CD4-positive, alpha-beta T cell treated with Interleukin-10 for 1 hour (primary cell): ENCODE data around the gene BRD1.
"Not testable (repeated sequence)": the region's sequence is repeated elsewhere in the genome, so short reads cannot be mapped to it uniquely, and the experiment has no call there.

Source experiments
- DNase-seq: peaks from one replicate; pipeline ENCODE4 v3.0.0-alpha.2; 2020

The BRD1 gene

DNA sequence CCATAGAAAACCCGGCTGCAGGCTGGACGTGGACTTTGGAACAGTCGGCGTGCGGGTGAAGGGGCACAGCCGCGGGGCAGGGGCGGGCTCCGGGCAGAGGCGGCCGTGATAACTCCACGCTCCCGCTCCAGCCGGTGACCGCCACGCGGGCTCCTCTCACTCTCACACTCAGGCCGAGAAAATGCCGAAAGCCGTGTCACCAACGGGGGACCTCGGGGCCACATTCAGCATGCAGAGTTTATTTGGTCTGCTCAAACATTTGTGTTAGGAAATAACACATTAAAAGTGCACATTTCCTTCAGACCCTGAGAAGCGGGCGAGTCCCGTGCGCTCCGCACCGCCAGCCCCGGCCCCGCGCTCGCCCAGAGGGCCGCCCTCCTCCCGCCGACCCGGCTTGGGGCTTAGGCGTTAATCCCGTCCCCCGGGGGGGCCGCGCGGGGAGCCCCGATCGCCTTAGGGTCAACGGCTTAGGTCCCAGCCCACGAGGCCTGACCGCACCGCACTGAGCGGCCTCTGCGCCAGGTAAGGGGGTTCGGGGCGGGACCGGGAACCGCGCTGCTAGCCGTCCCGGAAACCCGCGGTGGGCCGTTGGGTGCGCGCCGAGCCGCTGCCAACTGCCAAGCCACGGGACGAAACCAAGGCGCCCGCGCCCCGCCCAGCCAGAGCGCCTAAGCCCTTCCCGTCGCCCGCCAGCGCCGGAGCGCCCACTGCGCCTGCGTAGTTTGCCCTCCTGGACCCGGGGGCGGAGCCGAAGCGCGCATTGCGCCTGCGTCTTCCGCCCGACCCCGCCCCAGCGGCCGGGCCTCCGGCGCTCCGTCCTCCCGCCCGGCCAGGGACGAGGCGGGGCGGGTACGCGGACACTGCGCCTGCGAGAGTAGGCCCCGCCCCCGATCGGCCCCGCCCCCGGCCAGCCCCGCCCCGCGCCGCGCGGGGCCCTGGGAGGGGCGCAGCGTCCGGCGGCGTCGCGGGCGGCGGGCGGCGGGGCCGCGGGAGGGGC is 25.5 kb upstream of the BRD1 start, which contains the start of gene ZBED4:
Gene ZBED4 (plus strand): TSS at position 947 of the 997 bp plus-strand sequence. CDS start 29,819 bp downstream, outside the sequence.
- DNase-seq = peak; percentile 98

DNA sequence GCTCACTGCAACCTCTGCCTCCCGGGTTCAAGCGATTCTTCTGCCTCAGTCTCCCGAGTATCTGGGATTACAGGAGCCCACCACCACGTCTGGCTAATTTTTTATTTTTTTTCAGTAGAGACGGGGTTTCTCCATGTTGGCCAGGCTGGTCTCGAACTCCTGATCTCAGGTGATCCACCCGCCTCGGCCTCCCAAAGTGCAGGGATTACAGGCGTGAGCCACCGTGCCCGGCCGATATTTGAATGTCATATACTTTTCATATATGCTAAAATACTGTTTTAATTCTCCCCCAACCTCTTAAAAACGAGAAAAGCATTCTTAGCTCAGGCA is 24.9 kb upstream of the BRD1 start:
- DNase-seq = not testable (repeated sequence)

DNA sequence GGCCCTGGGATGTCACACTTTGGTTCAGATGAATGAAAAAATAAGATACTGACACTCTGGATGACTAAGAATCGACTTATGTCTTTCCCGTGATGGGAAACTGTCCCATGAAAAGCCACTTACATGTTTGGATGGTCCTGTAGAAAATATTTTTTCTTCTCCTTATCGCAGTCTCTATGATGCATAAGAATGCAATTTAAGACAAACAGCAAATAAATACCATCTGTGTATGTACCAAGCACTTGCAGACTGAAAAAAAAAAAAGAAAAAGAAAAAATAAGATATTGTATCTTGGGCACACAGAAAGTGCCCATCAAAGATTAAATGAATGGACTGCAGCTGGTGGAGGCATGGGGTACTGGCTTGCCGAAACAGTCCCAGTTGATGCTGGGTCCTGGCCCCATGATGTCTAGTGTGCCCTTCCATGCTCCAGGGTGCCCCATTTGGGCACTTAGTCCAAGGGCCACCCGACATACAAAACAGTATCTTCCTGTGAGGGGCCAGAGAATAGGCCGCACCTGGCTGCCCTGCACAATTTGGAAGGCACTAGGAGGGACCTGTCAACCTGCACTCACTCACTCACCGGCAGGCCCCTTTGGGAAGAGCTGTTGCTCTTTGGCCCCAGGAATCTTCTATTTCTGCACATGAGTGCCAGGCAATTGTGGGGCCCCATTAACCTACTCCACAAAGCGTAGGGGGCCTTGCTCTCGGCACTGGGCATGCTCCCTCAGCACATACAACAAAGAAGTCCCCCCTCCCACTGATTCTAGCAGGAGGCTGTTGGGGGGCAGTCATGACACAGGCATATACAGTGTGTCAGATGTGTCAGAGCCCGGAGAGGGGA is 23.5 kb upstream of the BRD1 start:
- no peak for DNase-seq

DNA sequence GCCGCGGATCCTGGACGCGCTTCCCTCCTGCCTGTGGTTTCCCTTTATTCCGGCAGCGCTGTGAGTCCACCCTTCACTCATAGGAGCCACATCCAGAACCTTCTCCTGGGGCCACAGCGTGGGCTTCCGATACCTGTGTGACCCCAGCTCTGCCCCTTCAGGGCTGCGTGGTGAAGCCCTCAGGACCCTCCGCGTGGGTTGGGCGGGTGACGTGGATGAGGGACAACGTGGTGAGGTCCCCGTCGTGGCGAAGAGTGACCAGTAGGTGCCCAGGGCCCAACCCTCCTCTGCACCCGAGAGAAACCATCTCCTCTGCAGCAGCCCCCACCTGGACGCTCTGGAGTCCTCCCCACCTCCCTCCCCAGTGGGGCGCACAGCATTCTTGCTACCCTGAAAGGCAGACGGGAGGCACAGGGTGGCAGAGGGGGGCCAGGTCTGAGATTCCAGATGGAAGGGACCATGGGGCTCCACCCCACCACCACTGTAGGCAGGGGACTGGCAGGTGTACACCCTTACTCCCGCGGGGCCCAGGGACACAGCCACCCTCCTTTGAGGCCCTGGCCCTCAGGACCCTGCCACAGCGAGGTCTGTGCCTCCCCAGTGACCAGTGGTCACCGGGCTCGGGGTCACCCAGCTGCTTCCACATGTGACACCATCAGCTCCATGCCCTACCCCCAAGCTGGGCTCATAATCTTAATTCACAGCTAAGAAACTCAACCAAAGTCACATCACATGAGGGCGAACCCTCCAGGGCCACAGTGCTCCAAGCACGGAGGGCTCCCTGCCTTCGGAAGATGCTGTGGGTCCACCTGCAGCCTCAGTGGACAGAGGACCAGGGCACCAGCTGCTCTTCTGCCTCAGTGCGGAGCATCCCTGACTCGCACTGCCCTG is 22.6 kb upstream of the BRD1 start:
- no peak for DNase-seq

DNA sequence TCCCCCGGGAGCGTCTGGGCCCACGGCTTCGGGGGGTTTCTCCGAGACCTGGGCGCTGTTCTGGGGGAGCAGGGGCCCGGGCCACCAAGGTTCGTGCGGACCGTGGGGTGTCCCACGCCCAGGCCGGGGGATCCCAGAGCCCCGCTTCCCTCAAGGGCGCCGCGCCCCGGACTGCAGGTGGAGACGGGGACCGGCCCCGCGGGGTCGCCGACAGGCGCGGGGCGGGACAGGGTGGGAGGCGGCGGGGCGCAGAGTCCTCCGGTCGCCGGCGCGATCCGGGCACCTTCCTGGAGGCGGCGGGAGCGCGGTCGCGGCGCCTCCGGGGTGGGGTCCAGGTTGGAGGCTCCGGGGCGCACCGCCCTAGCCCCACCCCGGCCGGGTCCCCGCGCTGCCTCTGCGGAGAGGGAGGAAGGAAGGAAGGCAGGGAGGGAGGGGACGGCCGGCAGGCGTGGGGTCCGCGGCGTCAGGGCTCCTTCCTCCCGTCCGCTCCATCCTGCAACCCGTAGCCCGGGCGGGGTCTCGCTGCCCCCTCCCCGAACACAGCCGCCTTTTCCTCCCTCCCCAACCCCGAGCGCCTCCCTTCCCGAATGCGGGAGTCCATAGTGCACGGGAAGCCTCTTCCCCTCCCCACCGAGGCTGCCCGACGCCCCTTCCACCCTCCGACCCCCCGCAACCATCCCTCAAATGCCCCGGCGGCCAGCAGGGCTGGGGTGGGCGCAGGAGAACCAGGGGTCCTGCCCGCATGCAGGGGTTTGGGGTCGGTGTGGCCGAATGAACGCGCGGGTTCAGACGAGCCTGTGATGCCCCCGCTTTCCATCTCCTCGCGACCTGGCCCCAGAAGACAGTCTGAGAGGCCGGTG is 21.7 kb upstream of the BRD1 start:
- peak; percentile 31 for DNase-seq

DNA sequence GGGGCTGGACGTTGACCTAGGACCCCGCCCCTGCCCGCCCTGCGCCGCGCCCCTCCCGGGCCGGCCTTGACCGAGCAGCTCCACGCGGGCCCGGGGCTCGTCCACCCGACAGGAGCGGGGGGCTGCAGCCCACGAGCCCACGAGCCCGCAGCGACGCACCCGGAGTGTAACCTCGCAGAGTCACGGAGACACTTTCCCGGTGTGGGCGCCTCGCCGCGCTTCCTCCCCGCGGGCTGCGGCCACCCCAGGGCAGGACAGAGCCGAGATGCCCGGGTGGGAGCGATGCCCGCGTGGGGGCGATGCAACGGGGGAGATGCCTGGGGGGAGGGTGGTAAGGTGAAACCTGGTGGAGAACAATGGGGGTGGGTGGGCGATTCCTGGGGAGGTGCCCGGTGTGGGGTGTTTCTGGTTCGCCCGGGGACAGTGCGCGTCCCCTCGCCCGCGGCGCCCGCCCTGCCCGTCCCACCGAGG is 21.1 kb upstream of the BRD1 start:
- DNase-seq = no peak

DNA sequence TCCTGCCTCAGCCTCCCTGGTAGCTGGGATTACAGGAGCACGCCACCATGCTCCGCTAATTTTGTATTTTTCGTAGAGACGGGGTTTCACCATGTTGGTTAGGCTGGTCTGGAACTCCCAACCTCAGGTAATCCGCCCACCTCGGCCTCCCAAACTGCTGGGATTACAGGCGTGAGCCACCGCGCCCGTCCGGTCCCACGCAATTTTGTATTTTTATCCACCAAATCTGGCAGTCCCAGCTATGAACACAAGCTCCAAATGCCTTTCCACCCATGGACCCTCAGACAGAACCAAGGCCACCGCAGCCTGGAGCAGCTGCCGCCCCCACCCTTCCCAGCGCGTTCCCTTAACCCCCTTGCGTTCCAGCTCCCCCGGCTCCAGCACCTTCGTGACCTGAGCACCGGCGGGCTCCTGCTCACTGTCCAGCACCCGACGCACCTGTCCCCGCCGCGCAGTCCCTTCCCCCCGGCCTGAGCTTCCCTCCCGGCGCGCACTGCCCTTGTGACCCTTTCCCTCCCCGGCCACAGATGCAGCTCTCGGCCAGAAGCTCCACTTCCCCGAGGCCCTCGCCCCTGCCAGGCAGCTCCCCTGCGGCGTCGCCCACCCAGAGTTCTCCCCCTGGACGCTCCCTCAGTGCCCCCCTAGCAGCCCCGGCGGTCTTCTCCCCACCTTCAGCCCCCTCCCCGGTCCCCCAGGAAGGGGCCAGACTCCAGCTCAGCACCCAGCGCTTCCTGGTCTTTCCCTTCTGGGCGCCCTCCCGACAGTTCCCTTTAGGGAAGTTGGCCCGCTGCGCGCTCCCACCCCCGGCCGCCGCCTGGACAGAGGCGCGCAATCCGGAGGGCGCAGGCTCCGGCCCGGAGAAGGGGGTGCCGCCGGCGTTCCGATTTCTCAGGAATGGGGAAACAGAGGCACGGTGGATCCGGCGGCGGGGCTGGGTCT is 20.3 kb upstream of the BRD1 start:
- DNase-seq = no peak

DNA sequence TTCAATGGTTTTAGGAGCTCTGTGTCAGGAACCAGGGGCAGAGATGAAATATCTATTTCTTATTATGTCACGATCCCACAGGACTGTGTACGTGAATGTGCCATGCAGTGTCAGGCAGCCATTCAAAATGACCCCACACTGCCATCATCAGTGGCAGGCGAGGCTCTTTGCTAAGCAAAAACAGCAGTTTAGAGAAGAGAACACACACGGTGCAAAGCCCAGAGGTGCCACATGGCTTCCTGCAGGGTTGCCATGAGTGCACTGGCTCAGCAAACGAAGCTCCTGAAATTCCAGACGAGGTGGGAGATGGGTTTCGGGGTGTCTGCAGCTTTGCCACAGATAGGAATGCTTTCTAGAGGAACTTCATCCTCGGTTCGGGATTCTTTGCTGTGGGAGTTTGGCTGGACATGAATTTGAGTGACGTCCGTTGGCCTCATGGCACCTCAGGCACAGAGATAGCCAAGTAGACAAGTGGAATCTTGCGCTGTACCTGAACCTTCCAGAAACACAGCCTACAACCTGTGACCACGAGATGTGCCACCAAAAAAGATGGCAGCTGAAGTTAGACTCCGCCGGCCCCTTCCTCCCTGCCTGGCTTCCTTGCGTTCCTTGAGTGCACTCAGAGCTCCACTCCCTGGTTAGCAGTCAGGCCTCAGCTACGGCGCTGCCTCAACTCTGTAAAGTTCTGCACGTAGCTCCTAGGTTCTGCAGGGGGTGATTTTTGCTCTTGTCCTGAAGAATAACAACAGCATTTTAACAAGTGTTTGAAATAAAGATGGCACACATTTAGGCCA is 18.2 kb upstream of the BRD1 start:
- DNase-seq = no peak

DNA sequence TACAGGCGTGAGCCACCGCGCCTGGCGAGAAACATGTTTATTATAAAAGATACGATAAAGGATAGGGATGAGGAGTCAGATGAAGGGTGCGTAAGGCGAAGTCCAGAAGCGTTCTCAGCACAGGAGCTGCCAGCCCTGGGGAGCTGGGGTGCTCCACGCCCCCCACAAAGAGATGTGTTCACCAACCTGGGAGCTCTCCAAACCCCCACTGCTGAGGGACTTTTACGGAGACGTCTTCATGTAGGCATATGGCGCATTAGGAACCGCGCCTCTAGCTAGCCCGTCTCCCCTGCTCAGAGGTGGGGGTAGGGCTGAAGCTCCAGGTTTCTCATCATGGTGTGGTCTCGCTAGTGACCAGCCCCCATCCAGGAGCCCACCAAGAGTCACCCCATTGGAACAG is 17.6 kb upstream of the BRD1 start:
- no peak for DNase-seq

DNA sequence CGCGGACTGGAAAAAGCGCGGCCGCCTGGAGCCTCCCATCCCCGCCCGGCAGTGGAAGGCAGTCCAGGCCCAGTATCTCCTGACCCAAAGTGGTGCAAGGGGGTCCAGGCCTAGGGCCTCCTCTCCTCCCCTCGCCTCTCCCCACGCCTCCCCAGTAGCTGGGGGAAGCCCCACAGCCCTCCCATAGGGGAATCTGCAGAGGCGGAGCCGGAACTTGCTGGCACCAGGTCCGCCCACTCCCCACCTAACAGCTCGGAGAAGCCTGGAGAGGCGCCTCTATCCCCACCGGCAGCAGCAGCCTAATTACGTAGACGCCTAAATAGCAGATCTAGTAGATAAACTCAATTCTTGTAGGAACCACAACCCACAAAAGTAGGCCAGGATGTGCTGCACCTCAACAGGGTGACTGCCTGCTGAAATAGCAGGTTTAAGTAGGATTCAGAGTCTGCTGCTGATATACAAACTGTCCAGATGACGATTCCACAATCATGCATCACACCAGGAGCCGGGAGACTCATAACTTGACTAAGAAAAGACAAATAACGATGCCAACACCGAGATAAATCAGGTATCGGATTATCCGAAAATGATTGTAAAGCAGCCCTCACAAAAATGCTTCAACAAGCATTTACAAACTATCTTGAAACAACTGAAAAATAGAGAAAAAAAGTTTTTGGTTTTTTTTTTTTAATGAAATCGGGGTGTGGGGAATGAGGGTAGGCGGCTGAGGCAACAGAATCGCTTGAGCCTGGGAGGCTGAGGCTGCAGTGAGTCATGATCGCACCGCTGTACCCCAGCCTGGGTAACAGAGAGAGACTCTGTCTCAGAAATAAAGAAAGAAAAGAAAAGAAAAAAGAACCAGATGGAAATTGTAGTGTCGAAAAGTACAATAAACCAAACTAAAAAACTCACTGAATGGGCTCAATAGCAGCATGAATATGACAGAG is 11.4 kb upstream of the BRD1 start:
- DNase-seq = peak; percentile 94

DNA sequence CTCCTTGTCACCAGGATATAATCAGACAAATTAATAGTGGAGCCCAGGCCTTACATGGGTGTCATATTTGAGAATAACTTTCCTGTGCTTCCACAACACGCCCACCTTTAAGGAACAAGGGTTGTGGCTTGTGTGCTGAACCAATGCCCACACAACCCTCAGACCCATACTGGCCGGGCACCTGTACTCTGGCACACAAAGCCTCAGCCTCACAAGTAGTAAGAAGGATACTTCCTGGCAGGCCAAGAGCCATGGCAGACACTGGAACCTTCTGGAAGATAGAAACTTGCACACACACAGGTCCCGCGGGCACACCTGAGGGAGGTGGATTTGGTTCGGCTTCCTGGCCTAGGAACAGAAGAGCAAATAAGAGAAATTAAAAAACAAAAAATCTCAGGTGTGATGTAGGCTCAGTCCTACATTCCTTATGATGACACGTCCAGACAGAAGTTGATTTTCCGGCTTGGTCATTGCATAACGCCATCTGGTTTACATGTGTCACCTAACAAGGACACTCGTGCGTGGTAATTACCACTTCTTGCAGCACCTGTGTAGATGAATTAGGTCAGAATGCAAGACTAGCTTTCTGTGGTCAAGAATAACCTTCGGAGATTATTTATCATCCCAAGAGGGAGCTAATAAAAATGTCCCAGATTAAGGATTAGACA is 5.8 kb upstream of the BRD1 start:
- no peak for DNase-seq

DNA sequence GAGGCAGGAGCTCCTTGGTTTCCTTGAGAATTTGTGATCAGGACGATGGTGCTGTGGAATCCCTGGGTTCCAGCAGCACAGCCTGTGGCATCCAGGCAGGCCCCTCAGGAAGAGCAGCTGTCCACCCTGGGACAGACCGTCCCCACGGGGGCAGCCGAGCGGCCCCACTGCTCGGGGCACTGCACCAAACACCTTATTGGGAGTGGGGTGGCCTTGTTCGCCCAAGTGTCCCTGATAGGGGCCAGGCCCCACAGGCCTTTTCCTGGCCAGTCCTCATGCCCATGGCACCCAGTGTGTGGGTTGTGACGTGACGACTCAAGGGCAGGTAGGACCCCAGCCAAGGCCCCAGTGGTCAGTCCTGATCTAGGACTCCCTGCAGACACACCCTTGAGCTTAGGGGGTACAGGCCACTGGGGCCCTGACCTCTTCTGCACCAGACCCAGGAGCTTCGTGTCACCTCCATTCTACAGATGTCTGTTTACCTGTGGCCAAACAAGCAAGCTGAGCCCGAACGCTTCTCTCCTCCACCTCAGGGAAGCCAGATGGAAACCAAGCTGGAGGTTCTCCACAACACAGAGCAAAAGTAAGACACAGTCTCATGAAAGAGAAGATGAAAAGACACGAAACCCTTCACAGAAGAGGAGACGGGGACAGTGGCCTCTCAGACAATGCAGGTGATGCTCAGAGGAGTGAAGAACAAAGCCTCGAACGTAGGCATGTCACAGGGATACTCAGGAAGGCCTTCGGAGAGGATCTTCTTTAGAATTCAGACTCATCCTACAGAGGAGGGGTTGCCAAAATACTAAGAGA is 1.6 kb upstream of the BRD1 start:
- no peak for DNase-seq

DNA sequence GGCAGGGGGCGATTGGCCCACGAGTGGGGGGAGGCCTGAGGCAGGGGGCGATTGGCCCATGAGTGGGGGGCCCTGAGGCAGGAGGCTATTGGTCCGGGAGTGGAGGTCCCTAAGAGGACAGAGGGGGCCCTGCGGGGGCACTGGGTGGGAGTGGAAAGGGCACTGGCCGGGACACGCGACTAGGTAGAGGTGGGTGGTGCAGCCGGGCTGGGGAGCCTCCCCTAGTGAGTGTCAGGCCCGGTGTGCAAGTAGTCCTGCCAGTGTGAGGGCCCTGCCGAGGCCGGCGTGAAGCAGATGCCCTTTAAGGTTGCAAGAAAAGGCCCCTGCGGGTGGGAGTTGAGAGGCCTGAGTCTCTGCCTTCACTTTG is 909 bp upstream of the BRD1 start:
- DNase-seq = no peak

DNA sequence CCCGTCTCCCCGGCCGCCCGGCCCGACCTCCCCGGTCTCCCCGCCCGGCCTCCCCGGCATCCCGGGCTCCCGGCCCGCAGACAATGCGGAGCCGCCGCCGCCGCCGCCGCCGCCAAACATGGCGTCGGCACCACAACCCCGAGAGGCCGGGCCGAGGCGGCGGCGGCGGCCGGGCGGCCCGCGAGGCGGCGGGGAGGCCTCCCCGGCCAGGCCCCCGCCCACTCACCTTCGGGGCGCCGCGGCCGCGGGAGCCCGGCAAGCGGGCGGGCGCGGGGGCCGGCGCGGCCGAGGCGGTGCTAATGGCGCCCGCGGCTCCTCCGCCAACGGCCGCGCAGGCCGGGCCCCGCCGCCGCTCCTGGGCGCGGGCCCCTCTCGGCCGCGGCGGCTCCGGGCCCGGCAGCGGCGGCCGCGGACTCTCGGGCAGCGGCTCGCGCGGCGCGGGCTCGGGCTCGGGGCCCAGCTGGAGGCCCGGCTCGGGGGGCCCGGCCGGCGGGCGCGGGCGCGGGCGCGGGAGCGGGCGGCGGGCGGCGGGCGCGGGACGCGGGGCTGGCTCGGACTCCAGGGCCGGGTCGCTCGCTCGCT is 311 bp downstream of the BRD1 start:
- peak; percentile 44 for DNase-seq

DNA sequence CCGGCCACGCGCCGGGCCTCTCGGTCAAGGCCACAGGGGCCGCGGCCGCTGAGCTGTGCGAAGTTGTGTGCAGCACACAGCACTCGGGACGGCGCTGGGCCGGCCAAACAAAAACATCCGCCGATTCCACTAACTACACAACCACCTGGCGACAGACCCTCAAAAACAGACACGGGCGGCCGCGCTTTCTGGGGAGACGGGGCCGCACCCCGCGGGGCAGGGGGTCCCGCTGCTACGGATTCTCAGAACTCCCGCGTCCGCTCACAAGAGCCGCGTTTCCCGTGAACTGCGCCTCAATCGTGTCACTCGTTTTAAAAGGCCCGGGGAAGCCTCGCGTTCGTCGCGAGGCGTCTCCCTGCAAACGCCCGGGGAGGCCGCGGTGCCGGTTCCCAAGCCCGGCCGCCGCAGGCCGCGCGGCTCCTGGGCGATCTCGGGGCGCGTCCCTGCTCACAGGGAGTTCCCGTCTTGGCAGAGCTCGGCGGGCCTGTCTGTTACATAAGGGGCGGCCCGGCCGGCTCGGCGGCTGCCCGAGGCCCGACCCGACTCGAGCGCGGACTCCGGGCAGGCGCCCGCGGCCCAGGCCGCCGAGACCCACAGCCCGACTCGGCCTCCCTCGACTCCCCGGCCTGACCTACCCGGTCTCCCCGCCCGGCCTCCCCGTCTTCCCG is 936 bp downstream of the BRD1 start:
- peak; percentile 50 for DNase-seq
